Measurements from ENCODE around the gene DFFA.

GRCh38 chr1:10515976-10516750, 43.8 kb upstream of the DFFA start:
- TF ChIP-seq NBN (IDR thresholded peaks at IDR 0.05; ENCODE audit: low read depth) (no peak), CTCF (IDR thresholded peaks at IDR 0.05 in 2 of 3, conservative IDR thresholded peaks at IDR 0.05 in 1 of 3; ENCODE audit: insufficient read depth in 2 of 3, low read depth in 1 of 3, low read length in 3 of 3) (no peak), ZNF274 (IDR thresholded peaks at IDR 0.05; ENCODE audit: borderline replicate concordance, low read depth, low read length) (no peak), ZNF764 (CRISPR knock-in tag; IDR thresholded peaks at IDR 0.05; ENCODE audit: low read depth) (no peak), CEBPZ (IDR thresholded peaks at IDR 0.05; ENCODE audit: borderline replicate concordance, low read depth, low read length) (no peak)

Measured in K562 (cell line).